SK-N-SH treated with all-trans-retinoic acid at 6 μM for 48 hours (cell line): ENCODE data around the gene MAN1A2.

Experiments used
- ARNTL ChIP-seq: fragments of 450-650 bp; formaldehyde crosslinking; IDR thresholded peaks from 2 replicates; pipeline ENCODE4 v1.5.0; 2020; ENCODE audit warnings: low read depth, mild to moderate bottlenecking, moderate library complexity, borderline replicate concordance
- CREB5 ChIP-seq: fragments of 250-450 bp; sonication (Bioruptor Pico); IDR thresholded peaks from 2 replicates; pipeline ENCODE4 v1.5.1; 2020; ENCODE audit warnings: low read depth, mild to moderate bottlenecking, moderate library complexity
- ESRRG ChIP-seq: fragments of 250-450 bp; sonication (Bioruptor Pico); IDR thresholded peaks from 2 replicates; pipeline ENCODE4 v1.6.1; 2021; ENCODE audit warnings: mild to moderate bottlenecking
- GLIS3 ChIP-seq: fragments of 250-450 bp; sonication (Bioruptor Pico); IDR thresholded peaks from 2 replicates; pipeline ENCODE4 v1.5.0; 2020; ENCODE audit warnings: mild to moderate bottlenecking, moderate library complexity
- OSR1 ChIP-seq: fragments of 250-450 bp; sonication (Bioruptor Pico); IDR thresholded peaks from 2 replicates; pipeline ENCODE4 v1.8.0; 2022; ENCODE audit warnings: moderate library complexity, mild to moderate bottlenecking, inconsistent platforms
- PPARA ChIP-seq: fragments of 250-450 bp; sonication (Bioruptor Pico); IDR thresholded peaks from 2 replicates; pipeline ENCODE4 v1.5.0; 2020; ENCODE audit warnings: mild to moderate bottlenecking, borderline replicate concordance
- RARB ChIP-seq: fragments of 250-450 bp; sonication (Bioruptor Pico); IDR thresholded peaks from 2 replicates; pipeline ENCODE4 v1.8.0; 2021; ENCODE audit warnings: mild to moderate bottlenecking, moderate library complexity
- TOX ChIP-seq: fragments of 250-450 bp; sonication (Bioruptor Pico); IDR thresholded peaks from 2 replicates; pipeline ENCODE4 v1.8.0; 2021; ENCODE audit warnings: mild to moderate bottlenecking, moderate library complexity, borderline replicate concordance
- TSHZ2 ChIP-seq: fragments of 250-450 bp; sonication (Bioruptor Pico); IDR thresholded peaks from 2 replicates; pipeline ENCODE4 v1.5.0; 2020; ENCODE audit warnings: mild to moderate bottlenecking, moderate library complexity
- ZC3H10 ChIP-seq: fragments of 250-450 bp; sonication (Bioruptor Pico); IDR thresholded peaks from 2 replicates; pipeline ENCODE4 v1.5.1; 2021; ENCODE audit warnings: mild to moderate bottlenecking, moderate library complexity
- ZNF8 ChIP-seq: fragments of 450-650 bp; formaldehyde crosslinking; IDR thresholded peaks from 2 replicates; pipeline ENCODE4 v1.5.0; 2020; ENCODE audit warnings: mild to moderate bottlenecking, moderate library complexity

- TF ChIP-seq PPARA (no peak), GLIS3 (CRISPR knock-in tag) (no peak), ARNTL (CRISPR knock-in tag) (no peak), TOX (no peak), RARB (CRISPR knock-in tag) (no peak), ESRRG (CRISPR knock-in tag) (no peak), CREB5 (CRISPR knock-in tag) (no peak), ZNF8 (no peak), TSHZ2 (CRISPR knock-in tag) (no peak), ZC3H10 (CRISPR knock-in tag) (no peak), OSR1 (CRISPR knock-in tag) (no peak)
Observed at GRCh38 chr1:117572546-117572945, 205.3 kb downstream of the MAN1A2 start.
